GM12878 (cell line): ENCODE data around the gene MYG1. TPM values are rescaled to one million over a fixed set of nuclear protein-coding genes. Genes with fewer than 3 reads are reported as not detected.

Source experiments
- BACH1 ChIP-seq: fragments of 450-650 bp; IDR thresholded peaks from 2 replicates; pipeline ENCODE4 v1.6.1; 2017; ENCODE audit warnings: mild to moderate bottlenecking, borderline replicate concordance
- CBFB ChIP-seq: IDR thresholded peaks from 2 replicates; pipeline ENCODE4 v1.6.1; 2016; ENCODE audit warnings: antibody characterized with exemption, low read depth
- CBX3 ChIP-seq: fragments of 200-600 bp; sonication (generic); IDR thresholded peaks from 2 replicates; pipeline ENCODE4 v1.6.1; 2016; ENCODE audit warnings: low read depth, borderline replicate concordance
- EED ChIP-seq: sonication (generic); IDR thresholded peaks from 2 replicates; pipeline ENCODE4 v1.6.1; 2016; ENCODE audit warnings: antibody characterized with exemption, low read depth
- EP300 ChIP-seq, 2 experiments: fragments of 150-350 bp in 1 of 2; IDR thresholded peaks; 2 replicates each; pipeline ENCODE4 v1.6.1; 2011 to 2012; ENCODE audit warnings: low read depth in 2 of 2, low read length in 2 of 2, borderline replicate concordance in 1 of 2, improper control_type of control experiment in 1 of 2, inconsistent platforms in 1 of 2; ENCODE audit not compliant: control insufficient read depth in 1 of 2
- HDGF ChIP-seq: fragments of 450-650 bp; IDR thresholded peaks from 2 replicates; pipeline ENCODE4 v1.6.1; 2016; ENCODE audit warnings: antibody characterized with exemption
- IKZF1 ChIP-seq: fragments of 450-650 bp; conservative IDR thresholded peaks from 2 replicates; pipeline ENCODE4 v1.6.1; 2017; ENCODE audit warnings: antibody characterized with exemption, mild to moderate bottlenecking
- KAT2A ChIP-seq: conservative IDR thresholded peaks from 2 replicates; pipeline ENCODE4 v1.6.1; 2011; ENCODE audit warnings: low read depth, low read length; ENCODE audit not compliant: control insufficient read depth
- KDM1A ChIP-seq: fragments of 200-600 bp; sonication (generic); IDR thresholded peaks from 2 replicates; pipeline ENCODE4 v1.6.1; 2016; ENCODE audit warnings: borderline replicate concordance
- NR2F1 ChIP-seq: fragments of 450-650 bp; conservative IDR thresholded peaks from 2 replicates; pipeline ENCODE4 v1.6.1; 2017; ENCODE audit warnings: mild to moderate bottlenecking
- POLR2A ChIP-seq: IDR thresholded peaks from 2 replicates; pipeline ENCODE4 v1.6.1; 2011; ENCODE audit warnings: low read depth, mild to moderate bottlenecking, low read length
- POLR2AphosphoS2 ChIP-seq: IDR thresholded peaks from 2 replicates; pipeline ENCODE4 v1.6.1; 2011; ENCODE audit warnings: low read depth, mild to moderate bottlenecking, low read length, improper control_type of control experiment, moderate library complexity
- RAD51 ChIP-seq: fragments of 450-650 bp; IDR thresholded peaks from 2 replicates; pipeline ENCODE4 v1.6.1; 2016; ENCODE audit warnings: moderate library complexity, mild to moderate bottlenecking, inconsistent platforms
- RFX5 ChIP-seq: IDR thresholded peaks from 2 replicates; pipeline ENCODE4 v1.6.1; 2011; ENCODE audit warnings: low read depth, low read length, improper control_type of control experiment
- TCF3 ChIP-seq: IDR thresholded peaks from 2 replicates; pipeline ENCODE4 v1.6.1; 2012; ENCODE audit warnings: low read depth, mild to moderate bottlenecking, low read length, borderline replicate concordance; ENCODE audit not compliant: insufficient read depth
- polyA plus RNA-seq, 11 experiments: library from polyadenylated mRNA; depleted of rRNA in 4 of 11; unstranded in 6 of 11; stranded (reverse) in 5 of 11; fragments of >200 nt; fragmentation: Nextera tagmentation in 4 of 11; fragmentation: Illumina TruSeq in 1 of 11; extraction: Ambion mirVana in 4 of 11; extraction: Trizol in 1 of 11; gene quantifications; 1 replicate in 1 of 11; 2 replicates in 10 of 11; pipeline versions ENCODE4 v1.2.1 to v1.2.3, GENCODE V29; 2011 to 2016; ENCODE audit warnings: inconsistent platforms in 2 of 11, missing spikeins in 2 of 11, low read depth in 1 of 11
- total RNA-seq, 4 experiments: library from RNA; depleted of rRNA in 3 of 4; stranded (reverse); fragments of >200 nt in 3 of 4; fragmentation: Illumina TruSeq in 1 of 4; extraction: Trizol in 1 of 4; gene quantifications; 2 replicates each; pipeline versions ENCODE4 v1.2.1 to v1.2.3, GENCODE V29; 2013 to 2021
- TF ChIP-seq, protein P1 (sequence below), 3 experiments: IDR thresholded peaks in 2 of 3; conservative IDR thresholded peaks in 1 of 3; 2 replicates each; pipeline ENCODE4 v1.5.1; 2011; ENCODE audit warnings: low read depth in 3 of 3, low read length in 3 of 3, mild to moderate bottlenecking in 3 of 3, control low read depth in 2 of 3, moderate library complexity in 2 of 3, inconsistent platforms in 1 of 3, mixed read lengths in 1 of 3; ENCODE audit not compliant: control insufficient read depth in 2 of 3, insufficient read depth in 1 of 3; ENCODE audit errors: extremely low read depth in 1 of 3
- TF ChIP-seq, protein P2 (sequence below): fragments of 450-650 bp; IDR thresholded peaks from 2 replicates; pipeline ENCODE4 v1.6.1; 2016; ENCODE audit warnings: mild to moderate bottlenecking
- TF ChIP-seq, protein P3 (sequence below): IDR thresholded peaks from 2 replicates; pipeline ENCODE4 v1.6.1; 2012; ENCODE audit warnings: low read depth, low read length, improper control_type of control experiment
- TF ChIP-seq, protein P4 (sequence below): IDR thresholded peaks from 2 replicates; pipeline ENCODE4 v1.6.1; 2012; ENCODE audit warnings: low read depth, low read length, improper control_type of control experiment
- TF ChIP-seq, protein P5 (sequence below): IDR thresholded peaks from 2 replicates; pipeline ENCODE4 v1.6.1; 2011; ENCODE audit warnings: mild to moderate bottlenecking, low read depth, low read length, moderate library complexity; ENCODE audit not compliant: insufficient replicate concordance
- TF ChIP-seq, protein P6 (sequence below): fragments of 450-650 bp; formaldehyde crosslinking; IDR thresholded peaks from 2 replicates; pipeline ENCODE4 v1.4.0; 2022; ENCODE audit warnings: mild to moderate bottlenecking, moderate library complexity

MYG1 gene
- total and polyA plus RNA-seq, 10 of the 15 experiments (the other 5 are each of a cell fraction or from before 2014, with no cell fraction given): 20.7 to 81.0 (median 49.4) TPM

DNA sequence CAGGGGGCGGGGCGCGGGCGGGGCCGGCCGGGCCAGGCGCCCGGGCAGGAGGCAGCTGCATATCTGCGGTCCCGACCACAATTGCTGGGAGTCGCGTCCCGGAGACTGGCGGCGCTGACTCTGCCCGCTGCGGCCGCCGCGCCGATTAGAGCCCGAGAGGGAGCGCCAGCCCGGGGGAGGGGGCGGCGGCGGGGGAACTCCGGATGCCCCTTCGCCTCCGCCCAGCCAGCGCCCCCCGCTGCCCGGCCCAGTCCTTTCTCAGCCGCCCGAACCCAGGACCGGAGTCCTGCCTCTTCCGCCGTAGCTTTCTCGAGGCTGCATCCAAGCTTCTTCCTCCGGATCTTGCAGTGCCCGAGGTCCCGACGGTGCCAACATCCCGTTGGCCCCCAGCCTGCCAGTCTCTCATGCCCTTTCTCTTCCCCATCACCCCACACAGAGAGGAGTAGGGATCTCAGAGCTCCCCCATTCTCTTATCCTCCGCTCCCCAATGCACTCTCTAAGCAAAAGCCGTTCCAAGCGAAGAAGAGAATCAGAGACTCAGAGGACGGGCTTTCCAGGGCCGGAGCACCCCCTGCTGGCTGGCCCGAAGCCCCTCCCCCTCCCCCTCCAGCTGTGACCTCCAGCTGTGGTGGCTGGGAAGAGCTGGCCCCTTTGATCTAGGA, 45.5 kb downstream of the MYG1 start (continued):
- TF ChIP-seq, protein P1, sequence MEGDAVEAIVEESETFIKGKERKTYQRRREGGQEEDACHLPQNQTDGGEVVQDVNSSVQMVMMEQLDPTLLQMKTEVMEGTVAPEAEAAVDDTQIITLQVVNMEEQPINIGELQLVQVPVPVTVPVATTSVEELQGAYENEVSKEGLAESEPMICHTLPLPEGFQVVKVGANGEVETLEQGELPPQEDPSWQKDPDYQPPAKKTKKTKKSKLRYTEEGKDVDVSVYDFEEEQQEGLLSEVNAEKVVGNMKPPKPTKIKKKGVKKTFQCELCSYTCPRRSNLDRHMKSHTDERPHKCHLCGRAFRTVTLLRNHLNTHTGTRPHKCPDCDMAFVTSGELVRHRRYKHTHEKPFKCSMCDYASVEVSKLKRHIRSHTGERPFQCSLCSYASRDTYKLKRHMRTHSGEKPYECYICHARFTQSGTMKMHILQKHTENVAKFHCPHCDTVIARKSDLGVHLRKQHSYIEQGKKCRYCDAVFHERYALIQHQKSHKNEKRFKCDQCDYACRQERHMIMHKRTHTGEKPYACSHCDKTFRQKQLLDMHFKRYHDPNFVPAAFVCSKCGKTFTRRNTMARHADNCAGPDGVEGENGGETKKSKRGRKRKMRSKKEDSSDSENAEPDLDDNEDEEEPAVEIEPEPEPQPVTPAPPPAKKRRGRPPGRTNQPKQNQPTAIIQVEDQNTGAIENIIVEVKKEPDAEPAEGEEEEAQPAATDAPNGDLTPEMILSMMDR (IDR thresholded peaks at IDR 0.05 in 2 of 3, conservative IDR thresholded peaks at IDR 0.05 in 1 of 3; ENCODE audit: control insufficient read depth in 2 of 3, extremely low read depth in 1 of 3, insufficient read depth in 1 of 3, low read depth in 3 of 3, low read length in 3 of 3): peak; percentile 68 to 90 (median 87)
- TF ChIP-seq CBX3 (no peak), CBFB (no peak), EP300 (IDR thresholded peaks at IDR 0.05; ENCODE audit: borderline replicate concordance in 1 of 2, control insufficient read depth in 1 of 2, low read depth in 2 of 2, low read length in 2 of 2) (no peak), POLR2A (0 out of 2 replicates have a peak, but pooled peaks have one; percentile 32), NR2F1 (peak; percentile 76; the same call in 1 of the 2 replicates), EED (no peak; the same call in 1 of the 2 replicates), TCF3 (peak; percentile 89; the same call in 1 of the 2 replicates), RAD51 (no peak), POLR2AphosphoS2 (no peak), BACH1 (no peak), IKZF1 (peak; percentile 55), HDGF (0 out of 2 replicates have a peak, but pooled peaks have one; percentile 33), KDM1A (peak; percentile 94; the same call in 1 of the 2 replicates), RFX5 (no peak), KAT2A (no peak)
- TF ChIP-seq, protein P2, sequence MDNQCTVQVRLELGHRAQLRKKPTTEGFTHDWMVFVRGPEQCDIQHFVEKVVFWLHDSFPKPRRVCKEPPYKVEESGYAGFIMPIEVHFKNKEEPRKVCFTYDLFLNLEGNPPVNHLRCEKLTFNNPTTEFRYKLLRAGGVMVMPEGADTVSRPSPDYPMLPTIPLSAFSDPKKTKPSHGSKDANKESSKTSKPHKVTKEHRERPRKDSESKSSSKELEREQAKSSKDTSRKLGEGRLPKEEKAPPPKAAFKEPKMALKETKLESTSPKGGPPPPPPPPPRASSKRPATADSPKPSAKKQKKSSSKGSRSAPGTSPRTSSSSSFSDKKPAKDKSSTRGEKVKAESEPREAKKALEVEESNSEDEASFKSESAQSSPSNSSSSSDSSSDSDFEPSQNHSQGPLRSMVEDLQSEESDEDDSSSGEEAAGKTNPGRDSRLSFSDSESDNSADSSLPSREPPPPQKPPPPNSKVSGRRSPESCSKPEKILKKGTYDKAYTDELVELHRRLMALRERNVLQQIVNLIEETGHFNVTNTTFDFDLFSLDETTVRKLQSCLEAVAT: peak; percentile 58; the same call in 1 of the 2 replicates
- TF ChIP-seq, protein P3, sequence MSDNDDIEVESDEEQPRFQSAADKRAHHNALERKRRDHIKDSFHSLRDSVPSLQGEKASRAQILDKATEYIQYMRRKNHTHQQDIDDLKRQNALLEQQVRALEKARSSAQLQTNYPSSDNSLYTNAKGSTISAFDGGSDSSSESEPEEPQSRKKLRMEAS: no peak
- TF ChIP-seq, protein P4, sequence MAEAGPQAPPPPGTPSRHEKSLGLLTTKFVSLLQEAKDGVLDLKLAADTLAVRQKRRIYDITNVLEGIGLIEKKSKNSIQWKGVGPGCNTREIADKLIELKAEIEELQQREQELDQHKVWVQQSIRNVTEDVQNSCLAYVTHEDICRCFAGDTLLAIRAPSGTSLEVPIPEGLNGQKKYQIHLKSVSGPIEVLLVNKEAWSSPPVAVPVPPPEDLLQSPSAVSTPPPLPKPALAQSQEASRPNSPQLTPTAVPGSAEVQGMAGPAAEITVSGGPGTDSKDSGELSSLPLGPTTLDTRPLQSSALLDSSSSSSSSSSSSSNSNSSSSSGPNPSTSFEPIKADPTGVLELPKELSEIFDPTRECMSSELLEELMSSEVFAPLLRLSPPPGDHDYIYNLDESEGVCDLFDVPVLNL: no peak
- TF ChIP-seq, protein P5, sequence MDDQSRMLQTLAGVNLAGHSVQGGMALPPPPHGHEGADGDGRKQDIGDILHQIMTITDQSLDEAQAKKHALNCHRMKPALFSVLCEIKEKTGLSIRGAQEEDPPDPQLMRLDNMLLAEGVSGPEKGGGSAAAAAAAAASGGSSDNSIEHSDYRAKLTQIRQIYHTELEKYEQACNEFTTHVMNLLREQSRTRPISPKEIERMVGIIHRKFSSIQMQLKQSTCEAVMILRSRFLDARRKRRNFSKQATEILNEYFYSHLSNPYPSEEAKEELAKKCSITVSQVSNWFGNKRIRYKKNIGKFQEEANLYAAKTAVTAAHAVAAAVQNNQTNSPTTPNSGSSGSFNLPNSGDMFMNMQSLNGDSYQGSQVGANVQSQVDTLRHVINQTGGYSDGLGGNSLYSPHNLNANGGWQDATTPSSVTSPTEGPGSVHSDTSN: peak; percentile 3
- TF ChIP-seq, protein P6, sequence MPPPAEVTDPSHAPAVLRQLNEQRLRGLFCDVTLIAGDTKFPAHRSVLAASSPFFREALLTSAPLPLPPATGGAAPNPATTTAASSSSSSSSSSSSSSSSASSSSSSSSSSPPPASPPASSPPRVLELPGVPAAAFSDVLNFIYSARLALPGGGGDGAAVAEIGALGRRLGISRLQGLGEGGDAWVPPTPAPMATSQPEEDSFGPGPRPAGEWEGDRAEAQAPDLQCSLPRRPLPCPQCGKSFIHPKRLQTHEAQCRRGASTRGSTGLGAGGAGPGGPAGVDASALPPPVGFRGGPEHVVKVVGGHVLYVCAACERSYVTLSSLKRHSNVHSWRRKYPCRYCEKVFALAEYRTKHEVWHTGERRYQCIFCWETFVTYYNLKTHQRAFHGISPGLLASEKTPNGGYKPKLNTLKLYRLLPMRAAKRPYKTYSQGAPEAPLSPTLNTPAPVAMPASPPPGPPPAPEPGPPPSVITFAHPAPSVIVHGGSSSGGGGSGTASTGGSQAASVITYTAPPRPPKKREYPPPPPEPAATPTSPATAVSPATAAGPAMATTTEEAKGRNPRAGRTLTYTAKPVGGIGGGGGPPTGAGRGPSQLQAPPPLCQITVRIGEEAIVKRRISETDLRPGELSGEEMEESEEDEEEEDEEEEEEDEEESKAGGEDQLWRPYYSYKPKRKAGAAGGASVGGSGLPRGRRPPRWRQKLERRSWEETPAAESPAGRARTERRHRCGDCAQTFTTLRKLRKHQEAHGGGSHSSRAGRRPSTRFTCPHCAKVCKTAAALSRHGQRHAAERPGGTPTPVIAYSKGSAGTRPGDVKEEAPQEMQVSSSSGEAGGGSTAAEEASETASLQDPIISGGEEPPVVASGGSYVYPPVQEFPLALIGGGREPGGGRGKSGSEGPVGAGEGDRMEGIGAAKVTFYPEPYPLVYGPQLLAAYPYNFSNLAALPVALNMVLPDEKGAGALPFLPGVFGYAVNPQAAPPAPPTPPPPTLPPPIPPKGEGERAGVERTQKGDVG (CRISPR knock-in tag): no peak
